Activated naive CD8-positive, alpha-beta T cell treated with anti-CD3 and anti-CD28 coated beads, Interleukin-2, amount 50 U/mL, for 24 hours (primary cell): ENCODE results near the gene PRDM16.
A peak's percentile ranks its signal among the peaks of the same experiment; 100 is the strongest.

ENCODE experiments used
- ATAC-seq: fragments of 150-1000 bp; cut with Tn5 transposase; one replicate; pipeline ENCODE4 v1.10.0; 2021
- DNase-seq: peaks from one replicate; pipeline ENCODE4 v3.0.0; 2021
- H3K27ac Mint-ChIP-seq: one replicate; pipeline ENCODE4 v1.8.0; 2021; ENCODE audit warnings: mild to moderate bottlenecking, mixed read lengths
- H3K27me3 Mint-ChIP-seq: one replicate; pipeline ENCODE4 v1.8.0; 2021; ENCODE audit warnings: mixed read lengths
- H3K36me3 Mint-ChIP-seq: one replicate; pipeline ENCODE4 v1.8.0; 2021; ENCODE audit warnings: low read depth, mixed read lengths
- H3K4me1 Mint-ChIP-seq: one replicate; pipeline ENCODE4 v1.8.0; 2021; ENCODE audit warnings: mixed read lengths
- H3K4me3 Mint-ChIP-seq: one replicate; pipeline ENCODE4 v1.8.0; 2021; ENCODE audit warnings: mild to moderate bottlenecking, moderate library complexity, mixed read lengths
- H3K9me3 Mint-ChIP-seq: one replicate; pipeline ENCODE4 v1.8.0; 2021; ENCODE audit warnings: mixed read lengths

PRDM16 gene

GRCh38 chr1:3293563-3294080 lies 224.6 kb downstream of the PRDM16 start:
- Mint-ChIP-seq H3K9me3 (no peaks in the 10 kb centered on the region), H3K4me3 (no peak overlapping the region)

GRCh38 chr1:3294450-3294849 lies 225.4 kb downstream of the PRDM16 start:
- H3K27me3 Mint-ChIP-seq, result no peaks in the 10 kb centered on the region
- H3K36me3 Mint-ChIP-seq, result no peaks in the 10 kb centered on the region
- H3K9me3 Mint-ChIP-seq, result no peaks in the 10 kb centered on the region
- H3K4me3 Mint-ChIP-seq, result no peak overlapping the region
- DNase-seq (no peak), ATAC-seq (no peak)
- H3K4me1 Mint-ChIP-seq, result no peaks in the 10 kb centered on the region
- no peak overlapping the region for H3K27ac Mint-ChIP-seq

More at GRCh38 chr1:3293563-3294080, 224.6 kb downstream of the PRDM16 start:
- H3K36me3 Mint-ChIP-seq, result no peaks in the 10 kb centered on the region
- DNase-seq, result no peak
- no peaks in the 10 kb centered on the region for H3K4me1 Mint-ChIP-seq
- no peak overlapping the region for H3K27ac Mint-ChIP-seq
- ATAC-seq, result no peak
- H3K27me3 Mint-ChIP-seq, result no peaks in the 10 kb centered on the region

GRCh38 chr1:3295846-3296245 lies 226.8 kb downstream of the PRDM16 start:
- no peak overlapping the region for H3K27ac Mint-ChIP-seq
- H3K4me3 Mint-ChIP-seq, result no peak overlapping the region
- no peak for DNase-seq
- H3K9me3 Mint-ChIP-seq, result no peaks in the 10 kb centered on the region
- no peaks in the 10 kb centered on the region for H3K4me1 Mint-ChIP-seq
- H3K27me3 Mint-ChIP-seq, result no peaks in the 10 kb centered on the region
- no peaks in the 10 kb centered on the region for H3K36me3 Mint-ChIP-seq
- no peak for ATAC-seq

- no peaks in the 10 kb centered on the region for H3K27me3 Mint-ChIP-seq
- H3K36me3 Mint-ChIP-seq, result no peaks in the 10 kb centered on the region
- H3K4me3 Mint-ChIP-seq, result no peak overlapping the region
- ATAC-seq (no peak), DNase-seq (no peak)
- H3K27ac Mint-ChIP-seq, result no peak overlapping the region
- no peaks in the 10 kb centered on the region for H3K4me1 Mint-ChIP-seq
- no peaks in the 10 kb centered on the region for H3K9me3 Mint-ChIP-seq
Measured at GRCh38 chr1:3296326-3296725, 227.3 kb downstream of the PRDM16 start.

- Mint-ChIP-seq H3K4me3 (no peak overlapping the region), H3K4me1 (no peaks in the 10 kb centered on the region), H3K27me3 (no peaks in the 10 kb centered on the region), H3K9me3 (no peaks in the 10 kb centered on the region), H3K36me3 (no peaks in the 10 kb centered on the region), H3K27ac (no peak overlapping the region)
- ATAC-seq (no peak), DNase-seq (no peak)
Measured at GRCh38 chr1:3296826-3297225, 227.8 kb downstream of the PRDM16 start.

GRCh38 chr1:3297756-3298155 lies 228.8 kb downstream of the PRDM16 start:
- H3K27ac Mint-ChIP-seq, result no peak overlapping the region
- no peak for ATAC-seq
- no peaks in the 10 kb centered on the region for H3K9me3 Mint-ChIP-seq
- no peaks in the 10 kb centered on the region for H3K27me3 Mint-ChIP-seq
- H3K4me3 Mint-ChIP-seq, result no peak overlapping the region
- H3K4me1 Mint-ChIP-seq, result no peaks in the 10 kb centered on the region
- DNase-seq, result no peak
- no peaks in the 10 kb centered on the region for H3K36me3 Mint-ChIP-seq

GRCh38 chr1:3298197-3298596 lies 229.2 kb downstream of the PRDM16 start:
- no peak overlapping the region for H3K4me3 Mint-ChIP-seq
- H3K9me3 Mint-ChIP-seq, result no peaks in the 10 kb centered on the region
- no peak overlapping the region for H3K27ac Mint-ChIP-seq
- no peaks in the 10 kb centered on the region for H3K36me3 Mint-ChIP-seq
- no peaks in the 10 kb centered on the region for H3K27me3 Mint-ChIP-seq
- no peak for DNase-seq
- H3K4me1 Mint-ChIP-seq, result no peaks in the 10 kb centered on the region
- no peak for ATAC-seq

- DNase-seq, result no peak
- H3K4me3 Mint-ChIP-seq, result no peak overlapping the region
- H3K27ac Mint-ChIP-seq, result no peak overlapping the region
- ATAC-seq, result no peak
- no peaks in the 10 kb centered on the region for H3K36me3 Mint-ChIP-seq
- H3K27me3 Mint-ChIP-seq, result peaks cover 6% of the 10 kb centered on the region
- H3K4me1 Mint-ChIP-seq, result peaks cover 4% of the 10 kb centered on the region
- H3K9me3 Mint-ChIP-seq, result no peaks in the 10 kb centered on the region
Measured at GRCh38 chr1:3304246-3304645, 235.2 kb downstream of the PRDM16 start.

GRCh38 chr1:3304692-3305091 lies 235.7 kb downstream of the PRDM16 start:
- H3K27ac Mint-ChIP-seq, result no peak overlapping the region
- H3K36me3 Mint-ChIP-seq, result no peaks in the 10 kb centered on the region
- H3K9me3 Mint-ChIP-seq, result no peaks in the 10 kb centered on the region
- peaks cover 4% of the 10 kb centered on the region for H3K4me1 Mint-ChIP-seq
- H3K27me3 Mint-ChIP-seq, result peaks cover 9% of the 10 kb centered on the region
- H3K4me3 Mint-ChIP-seq, result no peak overlapping the region
- DNase-seq (no peak), ATAC-seq (no peak)

GRCh38 chr1:3305156-3305555 lies 236.2 kb downstream of the PRDM16 start:
- Mint-ChIP-seq H3K27ac (no peak overlapping the region), H3K36me3 (no peaks in the 10 kb centered on the region), H3K9me3 (no peaks in the 10 kb centered on the region), H3K4me1 (peaks cover 4% of the 10 kb centered on the region), H3K27me3 (peaks cover 9% of the 10 kb centered on the region), H3K4me3 (no peak overlapping the region)
- ATAC-seq (no peak), DNase-seq (no peak)

- Mint-ChIP-seq H3K27me3 (peaks cover 12% of the 10 kb centered on the region), H3K4me3 (no peak overlapping the region), H3K36me3 (no peaks in the 10 kb centered on the region), H3K27ac (peak overlapping the region; percentile 39), H3K4me1 (peaks cover 4% of the 10 kb centered on the region), H3K9me3 (no peaks in the 10 kb centered on the region)
- DNase-seq (no peak), ATAC-seq (peak; percentile 67)
Measured at GRCh38 chr1:3306583-3307291, 237.7 kb downstream of the PRDM16 start.

GRCh38 chr1:3307359-3307758 lies 238.4 kb downstream of the PRDM16 start:
- no peak overlapping the region for H3K4me3 Mint-ChIP-seq
- H3K27me3 Mint-ChIP-seq, result peaks cover 13% of the 10 kb centered on the region
- no peak overlapping the region for H3K27ac Mint-ChIP-seq
- H3K9me3 Mint-ChIP-seq, result no peaks in the 10 kb centered on the region
- DNase-seq (no peak), ATAC-seq (no peak)
- peaks cover 4% of the 10 kb centered on the region for H3K4me1 Mint-ChIP-seq
- H3K36me3 Mint-ChIP-seq, result no peaks in the 10 kb centered on the region

- Mint-ChIP-seq H3K27me3 (peaks cover 20% of the 10 kb centered on the region), H3K4me1 (peaks cover 9% of the 10 kb centered on the region), H3K27ac (no peak overlapping the region), H3K4me3 (no peak overlapping the region), H3K36me3 (no peaks in the 10 kb centered on the region), H3K9me3 (no peaks in the 10 kb centered on the region)
- DNase-seq (no peak), ATAC-seq (no peak)
Measured at GRCh38 chr1:3308053-3308452, 239.1 kb downstream of the PRDM16 start.

GRCh38 chr1:3310718-3311400 lies 241.9 kb downstream of the PRDM16 start:
- Mint-ChIP-seq H3K9me3 (no peaks in the 10 kb centered on the region), H3K4me3 (no peak overlapping the region), H3K36me3 (peaks cover 2% of the 10 kb centered on the region), H3K4me1 (peaks cover 11% of the 10 kb centered on the region), H3K27ac (no peak overlapping the region), H3K27me3 (peaks cover 21% of the 10 kb centered on the region)
- DNase-seq (no peak), ATAC-seq (no peak)

GRCh38 chr1:3311711-3312110 lies 242.7 kb downstream of the PRDM16 start:
- H3K9me3 Mint-ChIP-seq, result peaks cover 5% of the 10 kb centered on the region
- peaks cover 18% of the 10 kb centered on the region for H3K27me3 Mint-ChIP-seq
- H3K36me3 Mint-ChIP-seq, result peaks cover 2% of the 10 kb centered on the region
- peaks cover 15% of the 10 kb centered on the region for H3K4me1 Mint-ChIP-seq
- ATAC-seq (no peak), DNase-seq (no peak)
- H3K4me3 Mint-ChIP-seq, result no peak overlapping the region
- H3K27ac Mint-ChIP-seq, result no peak overlapping the region
